Activated naive CD4-positive, alpha-beta T cell treated with anti-CD3 and anti-CD28 coated beads for 36 hours (primary cell): ENCODE measurements around the gene CCDC83. TPM values are rescaled to one million over a fixed set of nuclear protein-coding genes. Genes with fewer than 3 reads are reported as not detected.
"Not testable (repeated sequence)": the region's sequence is repeated elsewhere in the genome, so short reads cannot be mapped to it uniquely, and the experiment has no call there.

Experiments used
- CTCF ChIA-PET: fragments of 350-600 bp; sonication (Branson Sonifier 250); formaldehyde crosslinking; loops from one replicate; lab custom pipeline; 2021; ENCODE audit warnings: antibody characterized with exemption; lab: Charles Lee
- DNase-seq: peaks from one replicate; pipeline ENCODE4 v3.0.0-alpha.2; 2020
- H3K27ac Mint-ChIP-seq: one replicate; pipeline ENCODE4 v1.8.0; 2021; ENCODE audit warnings: mild to moderate bottlenecking, mixed read lengths
- H3K27me3 Mint-ChIP-seq: one replicate; pipeline ENCODE4 v1.8.0; 2021; ENCODE audit warnings: low read depth, mixed read lengths
- H3K36me3 Mint-ChIP-seq: one replicate; pipeline ENCODE4 v1.8.0; 2021; ENCODE audit warnings: low read depth, mixed read lengths
- H3K4me1 Mint-ChIP-seq: one replicate; pipeline ENCODE4 v1.8.0; 2021; ENCODE audit warnings: low read depth, mixed read lengths
- H3K4me3 Mint-ChIP-seq: one replicate; pipeline ENCODE4 v1.8.0; 2021; ENCODE audit warnings: mild to moderate bottlenecking, moderate library complexity, mixed read lengths
- H3K9me3 Mint-ChIP-seq: one replicate; pipeline ENCODE4 v1.8.0; 2021; ENCODE audit warnings: mixed read lengths
- intact Hi-C: fragments of 100-400 bp; cut with micrococcal nuclease; formaldehyde crosslinking; loops from one replicate; pipeline ENCODE4 v1.15.1; 2023
- total RNA-seq, 2 experiments: library from RNA; stranded (reverse); gene quantifications; one replicate each; pipeline ENCODE4 v1.2.3, GENCODE V29; 2021

Gene CCDC83
- total RNA-seq, 2 experiments from 2014 or later, result not detected

GRCh38 chr11:85821636-85822035 is 33.5 kb upstream of the CCDC83 start:
- CTCF ChIA-PET, result interaction anchor here (0.6 kb wide), 1 partner anchor 470 kb away, joined by 3 read pairs; no protein-coding TSS in a partner anchor
- peak; percentile 30 for DNase-seq
- intact Hi-C loops, result loop anchor here (10.0 kb wide), 1 partner anchor 227 kb away; no protein-coding TSS in a partner anchor
- no peak overlapping the region for H3K4me3 Mint-ChIP-seq
- no peak overlapping the region for H3K27ac Mint-ChIP-seq
- peaks cover 40% of the 10 kb centered on the region for H3K4me1 Mint-ChIP-seq
- H3K9me3 Mint-ChIP-seq, result no peaks in the 10 kb centered on the region
- no peaks in the 10 kb centered on the region for H3K36me3 Mint-ChIP-seq
- no peaks in the 10 kb centered on the region for H3K27me3 Mint-ChIP-seq

GRCh38 chr11:85822814-85823213 is 32.4 kb upstream of the CCDC83 start:
- CTCF ChIA-PET, result no interaction called here
- DNase-seq, result no peak
- Mint-ChIP-seq H3K4me3 (no peak overlapping the region), H3K27me3 (no peaks in the 10 kb centered on the region), H3K9me3 (no peaks in the 10 kb centered on the region), H3K27ac (no peak overlapping the region), H3K36me3 (no peaks in the 10 kb centered on the region), H3K4me1 (peaks cover 52% of the 10 kb centered on the region)
- intact Hi-C loops, result loop anchor here (1.0 to 10.0 kb wide), 3 partner anchors 70 to 228 kb away; no protein-coding TSS in a partner anchor

- no peaks in the 10 kb centered on the region for H3K36me3 Mint-ChIP-seq
- H3K27me3 Mint-ChIP-seq, result no peaks in the 10 kb centered on the region
- no peak overlapping the region for H3K4me3 Mint-ChIP-seq
- no peaks in the 10 kb centered on the region for H3K9me3 Mint-ChIP-seq
- intact Hi-C loops, result loop anchor here (1.0 to 10.0 kb wide), 8 partner anchors 13 to 463 kb away; partner anchors contain the start of genes CREBZF and SYTL2
- DNase-seq, result peak; percentile 81
- peak overlapping the region; percentile 70 for H3K27ac Mint-ChIP-seq
- peaks cover 57% of the 10 kb centered on the region for H3K4me1 Mint-ChIP-seq
- CTCF ChIA-PET, result interaction anchor here (0.6 to 1.5 kb wide), 5 partner anchors 12 to 300 kb away, joined by 3 to 4 read pairs (median 3); partner anchors contain the start of gene CCDC83
Measured at GRCh38 chr11:85823816-85824215, 31.4 kb upstream of the CCDC83 start.

- no peak overlapping the region for H3K4me3 Mint-ChIP-seq
Measured at GRCh38 chr11:85825616-85826015, 29.6 kb upstream of the CCDC83 start.

GRCh38 chr11:85826116-85826855 is 28.9 kb upstream of the CCDC83 start:
- peaks cover 4% of the 10 kb centered on the region for H3K9me3 Mint-ChIP-seq
- H3K27ac Mint-ChIP-seq, result peak overlapping the region; percentile 20
- peaks cover 57% of the 10 kb centered on the region for H3K4me1 Mint-ChIP-seq
- CTCF ChIA-PET, result interaction anchor here (0.6 to 3.4 kb wide), 12 partner anchors 11 to 971 kb away, joined by 3 to 11 read pairs (median 3); no protein-coding TSS in a partner anchor
- no peaks in the 10 kb centered on the region for H3K27me3 Mint-ChIP-seq
- peak; percentile 51 for DNase-seq
- intact Hi-C loops, result loop anchor here (2.0 to 10.0 kb wide), 4 partner anchors 131 to 767 kb away; no protein-coding TSS in a partner anchor
- no peaks in the 10 kb centered on the region for H3K36me3 Mint-ChIP-seq
- peak overlapping the region; percentile 28 for H3K4me3 Mint-ChIP-seq

More at GRCh38 chr11:85825616-85826015, 29.6 kb upstream of the CCDC83 start:
- Mint-ChIP-seq H3K27ac (no peak overlapping the region), H3K36me3 (no peaks in the 10 kb centered on the region), H3K4me1 (peaks cover 57% of the 10 kb centered on the region), H3K27me3 (no peaks in the 10 kb centered on the region), H3K9me3 (peaks cover 4% of the 10 kb centered on the region)
- CTCF ChIA-PET, result interaction anchor here (0.7 to 3.4 kb wide), 10 partner anchors 14 to 228 kb away, joined by 3 to 11 read pairs (median 4); no protein-coding TSS in a partner anchor
- no peak for DNase-seq
- intact Hi-C loops, result loop anchor here (2.0 to 10.0 kb wide), 4 partner anchors 131 to 767 kb away; no protein-coding TSS in a partner anchor

GRCh38 chr11:85827748-85828639 is 27.2 kb upstream of the CCDC83 start:
- DNase-seq, result peak; percentile 53
- Mint-ChIP-seq H3K36me3 (no peaks in the 10 kb centered on the region), H3K9me3 (peaks cover 4% of the 10 kb centered on the region), H3K27me3 (no peaks in the 10 kb centered on the region), H3K4me3 (no peak overlapping the region), H3K4me1 (peaks cover 49% of the 10 kb centered on the region), H3K27ac (no peak overlapping the region)
- intact Hi-C loops, result loop anchor here (1.0 to 10.0 kb wide), 6 partner anchors 128 to 765 kb away; partner anchors contain the start of gene TMEM126B
- CTCF ChIA-PET, result interaction anchor here (0.8 to 1.6 kb wide), 3 partner anchors 27 to 240 kb away, joined by 3 to 5 read pairs (median 3); partner anchors contain the start of gene CCDC83

GRCh38 chr11:85828640-85828978 is 26.6 kb upstream of the CCDC83 start:
- Mint-ChIP-seq H3K36me3 (no peaks in the 10 kb centered on the region), H3K9me3 (peaks cover 4% of the 10 kb centered on the region), H3K4me3 (no peak overlapping the region), H3K4me1 (peaks cover 44% of the 10 kb centered on the region), H3K27ac (no peak overlapping the region), H3K27me3 (no peaks in the 10 kb centered on the region)
- CTCF ChIA-PET, result interaction anchor here (0.8 to 1.6 kb wide), 3 partner anchors 26 to 241 kb away, joined by 3 to 5 read pairs (median 3); partner anchors contain the start of gene CCDC83
- intact Hi-C loops, result loop anchor here (1.0 to 10.0 kb wide), 2 partner anchors 200 to 234 kb away; partner anchors contain the start of gene TMEM126B
- no peak for DNase-seq

- Mint-ChIP-seq H3K4me3 (no peak overlapping the region), H3K4me1 (peaks cover 39% of the 10 kb centered on the region), H3K9me3 (peaks cover 4% of the 10 kb centered on the region), H3K36me3 (no peaks in the 10 kb centered on the region), H3K27me3 (no peaks in the 10 kb centered on the region), H3K27ac (no peak overlapping the region)
- DNase-seq, result no peak
- CTCF ChIA-PET, result no interaction called here
- intact Hi-C loops, result loop anchor here (10.0 kb wide), 1 partner anchor 234 kb away; no protein-coding TSS in a partner anchor
Measured at GRCh38 chr11:85829172-85829571, 26.0 kb upstream of the CCDC83 start.

GRCh38 chr11:85831050-85831449 is 24.1 kb upstream of the CCDC83 start:
- no peaks in the 10 kb centered on the region for H3K36me3 Mint-ChIP-seq
- peaks cover 9% of the 10 kb centered on the region for H3K9me3 Mint-ChIP-seq
- intact Hi-C loops, result no loop called here
- H3K4me1 Mint-ChIP-seq, result peaks cover 23% of the 10 kb centered on the region
- CTCF ChIA-PET, result no interaction called here
- H3K27ac Mint-ChIP-seq, result no peak overlapping the region
- H3K4me3 Mint-ChIP-seq, result no peak overlapping the region
- DNase-seq, result no peak
- no peaks in the 10 kb centered on the region for H3K27me3 Mint-ChIP-seq

- Mint-ChIP-seq H3K36me3 (no peaks in the 10 kb centered on the region), H3K4me3 (no peak overlapping the region), H3K9me3 (peaks cover 7% of the 10 kb centered on the region), H3K27ac (no peak overlapping the region), H3K4me1 (no peaks in the 10 kb centered on the region), H3K27me3 (no peaks in the 10 kb centered on the region)
- no peak for DNase-seq
- intact Hi-C loops, result no loop called here
- CTCF ChIA-PET, result no interaction called here
Measured at GRCh38 chr11:85835263-85835662, 19.9 kb upstream of the CCDC83 start.

- no peak for DNase-seq
- intact Hi-C loops, result no loop called here
- Mint-ChIP-seq H3K27ac (no peak overlapping the region), H3K4me3 (no peak overlapping the region), H3K36me3 (no peaks in the 10 kb centered on the region), H3K27me3 (no peaks in the 10 kb centered on the region), H3K4me1 (no peaks in the 10 kb centered on the region), H3K9me3 (peaks cover 7% of the 10 kb centered on the region)
- CTCF ChIA-PET, result no interaction called here
Measured at GRCh38 chr11:85835729-85836128, 19.5 kb upstream of the CCDC83 start.

GRCh38 chr11:85840932-85841331 is 14.3 kb upstream of the CCDC83 start:
- H3K27ac Mint-ChIP-seq, H3K27me3 Mint-ChIP-seq, H3K4me1 Mint-ChIP-seq, DNase-seq, intact Hi-C loops, H3K36me3 Mint-ChIP-seq, CTCF ChIA-PET, H3K4me3 Mint-ChIP-seq, H3K9me3 Mint-ChIP-seq: not testable (repeated sequence)
